Neuronal stem cell (in vitro differentiated cells): ENCODE data around the gene HS3ST5.
A peak's percentile ranks its signal among the peaks of the same experiment; 100 is the strongest.
"Not testable (repeated sequence)": the region's sequence is repeated elsewhere in the genome, so short reads cannot be mapped to it uniquely, and the experiment has no call there.

ENCODE experiments used
- DNase-seq: peaks from one replicate; pipeline ENCODE4 v3.0.0-alpha.2; 2013; ENCODE audit warnings: low spot score
- H2AFZ ChIP-seq: one replicate; pipeline ENCODE4 v1.6.1; 2013; ENCODE audit warnings: mild to moderate bottlenecking, low read length, inconsistent platforms
- H2AK5ac ChIP-seq: 2 replicates; pipeline ENCODE4 v1.6.1; 2013; ENCODE audit warnings: low read depth, mild to moderate bottlenecking, inconsistent platforms, low read length, moderate library complexity, mixed read lengths
- H2BK120ac ChIP-seq: 2 replicates; pipeline ENCODE4 v1.6.1; 2013; ENCODE audit warnings: low read depth, mild to moderate bottlenecking, inconsistent platforms, low read length, moderate library complexity, mixed read lengths
- H2BK12ac ChIP-seq: one replicate; pipeline ENCODE4 v1.6.1; 2013; ENCODE audit warnings: low read length, inconsistent platforms
- H2BK15ac ChIP-seq: 2 replicates; pipeline ENCODE4 v1.6.1; 2013; ENCODE audit warnings: mild to moderate bottlenecking, low read length, inconsistent platforms, mixed read lengths
- H2BK5ac ChIP-seq: one replicate; pipeline ENCODE4 v1.6.1; 2013; ENCODE audit warnings: inconsistent platforms, mild to moderate bottlenecking, low read length, moderate library complexity
- H3K14ac ChIP-seq: one replicate; pipeline ENCODE4 v1.6.1; 2013; ENCODE audit warnings: low read length, inconsistent platforms
- H3K18ac ChIP-seq: 2 replicates; pipeline ENCODE4 v1.6.1; 2013; ENCODE audit warnings: low read length, inconsistent platforms
- H3K23ac ChIP-seq: 2 replicates; pipeline ENCODE4 v1.6.1; 2013; ENCODE audit warnings: low read depth, mild to moderate bottlenecking, mixed read lengths, low read length, inconsistent platforms; ENCODE audit not compliant: poor library complexity
- H3K27ac ChIP-seq: replicated peaks from 3 replicates; pipeline ENCODE4 v1.5.1; 2013; ENCODE audit warnings: low read length, inconsistent platforms
- H3K27me3 ChIP-seq, 3 experiments: 2 replicates each; pipeline ENCODE4 v1.6.1; 2013; ENCODE audit warnings: low read length in 3 of 3, mild to moderate bottlenecking in 2 of 3, inconsistent platforms in 1 of 3, low read depth in 1 of 3, mixed read lengths in 1 of 3, moderate library complexity in 1 of 3; ENCODE audit not compliant: control insufficient read depth in 3 of 3, insufficient read depth in 3 of 3
- H3K36me3 ChIP-seq, 2 donors: replicated peaks in 1 of 2; 2 replicates each; pipeline ENCODE4 v1.6.1; 2013; ENCODE audit warnings: low read length in 2 of 2; ENCODE audit not compliant: control insufficient read depth in 2 of 2, insufficient read depth in 2 of 2
- H3K4ac ChIP-seq: 2 replicates; pipeline ENCODE4 v1.6.1; 2013; ENCODE audit warnings: inconsistent platforms, mild to moderate bottlenecking, low read length, moderate library complexity
- H3K4me1 ChIP-seq, 2 donors: 1 replicate in 1 of 2; 2 replicates in 1 of 2; pipeline ENCODE4 v1.6.1; 2013; ENCODE audit warnings: low read length in 2 of 2, low read depth in 1 of 2; ENCODE audit not compliant: control insufficient read depth in 2 of 2, insufficient read depth in 1 of 2
- H3K4me2 ChIP-seq: one replicate; pipeline ENCODE4 v1.6.1; 2013; ENCODE audit warnings: mild to moderate bottlenecking, low read length, inconsistent platforms; ENCODE audit not compliant: insufficient read depth, poor library complexity, severe bottlenecking
- H3K4me3 ChIP-seq, 2 donors: 2 replicates each; pipeline ENCODE4 v1.5.1; 2013; ENCODE audit warnings: low read length in 2 of 2, mild to moderate bottlenecking in 2 of 2, inconsistent platforms in 1 of 2, moderate library complexity in 1 of 2
- H3K79me1 ChIP-seq: one replicate; pipeline ENCODE4 v1.6.1; 2013; ENCODE audit warnings: low read depth, mild to moderate bottlenecking, inconsistent platforms, low read length, moderate library complexity
- H3K9ac ChIP-seq: one replicate; pipeline ENCODE4 v1.6.1; 2013; ENCODE audit warnings: mild to moderate bottlenecking, low read depth, low read length, inconsistent platforms; ENCODE audit not compliant: poor library complexity
- H3K9me3 ChIP-seq, 2 donors: replicated peaks in 1 of 2; 2 replicates each; pipeline versions ENCODE3 to v1.6.1; 2013; ENCODE audit warnings: low read length in 2 of 2, mild to moderate bottlenecking in 2 of 2, inconsistent platforms in 1 of 2, low read depth in 1 of 2, mixed read lengths in 1 of 2, moderate library complexity in 1 of 2; ENCODE audit not compliant: control insufficient read depth in 2 of 2, insufficient read depth in 1 of 2
- H4K8ac ChIP-seq: one replicate; pipeline ENCODE4 v1.6.1; 2013; ENCODE audit warnings: low read depth, mild to moderate bottlenecking, inconsistent platforms, low read length, moderate library complexity
- H4K91ac ChIP-seq: one replicate; pipeline ENCODE4 v1.6.1; 2013; ENCODE audit warnings: low read length, low read depth, mild to moderate bottlenecking, inconsistent platforms; ENCODE audit not compliant: poor library complexity
- WGBS, 2 donors: extraction: QIAGEN DNeasy Blood & Tissue Kit; methylation state at CpG; one replicate each; pipeline ENCODE4 v1.1.7; 2013; ENCODE audit warnings: missing lambda C conversion rate in 2 of 2, mixed read lengths in 1 of 2; ENCODE audit not compliant: insufficient read length in 2 of 2, insufficient replicate concordance in 1 of 2; ENCODE audit errors: extremely low coverage in 2 of 2; 5-methylcytosine and 5-hydroxymethylcytosine counted together

Gene HS3ST5

GRCh38 chr6:114319749-114320148 lies 23.1 kb downstream of the HS3ST5 start:
- no peak overlapping the region for H3K4me3 ChIP-seq

GRCh38 chr6:114315831-114316595 lies 26.8 kb downstream of the HS3ST5 start:
- Histone ChIP-seq H3K27ac (no peak overlapping the region), H2BK15ac (no peak overlapping the region), H4K91ac (no peak overlapping the region), H3K9me3 (no peaks in the 10 kb centered on the region), H2BK120ac (no peak overlapping the region), H3K14ac (no peak overlapping the region), H2BK5ac (no peak overlapping the region), H2AFZ (peak overlapping the region; percentile 11), H3K4me3 (no peak overlapping the region), H3K4me2 (no peak overlapping the region), H2BK12ac (no peak overlapping the region), H3K23ac (no peak overlapping the region), H2AK5ac (no peak overlapping the region), H3K27me3 (no peaks in the 10 kb centered on the region), H3K9ac (no peak overlapping the region), H3K79me1 (no peaks in the 10 kb centered on the region), H3K36me3 (no peaks in the 10 kb centered on the region), H3K4me1 (peaks cover 0 to 12% of the 10 kb centered on the region in 2 donors), H3K18ac (no peak overlapping the region), H4K8ac (no peak overlapping the region), H3K4ac (no peak overlapping the region)
- no peak for DNase-seq
- no CpG with 5 or more reads among the region's 5 CpGs for WGBS, 2 donors

More at GRCh38 chr6:114319749-114320148, 23.1 kb downstream of the HS3ST5 start:
- Histone ChIP-seq H3K4me2 (no peak overlapping the region), H3K23ac (no peak overlapping the region), H3K9me3 (no peaks in the 10 kb centered on the region), H2BK15ac (no peak overlapping the region), H3K4me1 (peaks cover 0 to 12% of the 10 kb centered on the region in 2 donors), H2BK5ac (no peak overlapping the region), H4K8ac (no peak overlapping the region), H2BK12ac (no peak overlapping the region), H3K9ac (no peak overlapping the region), H2BK120ac (no peak overlapping the region), H2AFZ (no peak overlapping the region), H4K91ac (no peak overlapping the region), H3K14ac (no peak overlapping the region), H3K18ac (no peak overlapping the region), H2AK5ac (no peak overlapping the region), H3K79me1 (no peaks in the 10 kb centered on the region), H3K4ac (no peak overlapping the region), H3K27ac (no peak overlapping the region), H3K36me3 (no peaks in the 10 kb centered on the region), H3K27me3 (no peaks in the 10 kb centered on the region)
- no peak for DNase-seq
- no CpG with 5 or more reads among the region's 3 CpGs for WGBS, 2 donors

GRCh38 chr6:114313816-114314215 lies 29.0 kb downstream of the HS3ST5 start:
- not testable (repeated sequence) for DNase-seq, H3K4ac ChIP-seq

GRCh38 chr6:114312931-114313330 lies 29.9 kb downstream of the HS3ST5 start:
- Histone ChIP-seq H2BK5ac (no peak overlapping the region), H4K8ac (no peak overlapping the region), H3K18ac (no peak overlapping the region), H2AFZ (no peak overlapping the region), H2BK15ac (no peak overlapping the region), H3K14ac (no peak overlapping the region), H3K36me3 (no peaks in the 10 kb centered on the region), H3K4me2 (no peak overlapping the region), H3K9me3 (no peaks in the 10 kb centered on the region), H2BK12ac (no peak overlapping the region), H3K4ac (no peak overlapping the region), H3K23ac (no peak overlapping the region), H3K79me1 (no peaks in the 10 kb centered on the region), H3K9ac (no peak overlapping the region), H3K4me3 (no peak overlapping the region), H3K27ac (no peak overlapping the region), H2AK5ac (no peak overlapping the region), H2BK120ac (no peak overlapping the region), H3K4me1 (peaks cover 0 to 12% of the 10 kb centered on the region in 2 donors), H4K91ac (no peak overlapping the region), H3K27me3 (no peaks in the 10 kb centered on the region)
- no peak for DNase-seq
- no CpG with 5 or more reads among the region's 4 CpGs for WGBS, 2 donors

More at GRCh38 chr6:114313816-114314215, 29.0 kb downstream of the HS3ST5 start:
- not testable (repeated sequence) for H4K91ac ChIP-seq, H4K8ac ChIP-seq, H3K14ac ChIP-seq, H2BK12ac ChIP-seq, H2AFZ ChIP-seq, H2BK15ac ChIP-seq, H3K4me2 ChIP-seq, H3K36me3 ChIP-seq, H3K27me3 ChIP-seq, H2BK5ac ChIP-seq, H3K79me1 ChIP-seq, H3K9ac ChIP-seq, H3K18ac ChIP-seq, H3K23ac ChIP-seq, H2AK5ac ChIP-seq, H3K9me3 ChIP-seq, H2BK120ac ChIP-seq, H3K27ac ChIP-seq, H3K4me3 ChIP-seq
- no CpG with 5 or more reads among the region's 6 CpGs for WGBS, 2 donors
- peaks cover 0 to 12% of the 10 kb centered on the region in 2 donors for H3K4me1 ChIP-seq
